GM21515 (cell line): ENCODE results near the gene ADAMTS17.

Experiments
- ATAC-seq: cut with Tn5 transposase; IDR thresholded peaks from one replicate; pipeline ENCODE4 v1.9.1; 2021; ENCODE audit not compliant: unreplicated experiment

ADAMTS17 gene

DNA sequence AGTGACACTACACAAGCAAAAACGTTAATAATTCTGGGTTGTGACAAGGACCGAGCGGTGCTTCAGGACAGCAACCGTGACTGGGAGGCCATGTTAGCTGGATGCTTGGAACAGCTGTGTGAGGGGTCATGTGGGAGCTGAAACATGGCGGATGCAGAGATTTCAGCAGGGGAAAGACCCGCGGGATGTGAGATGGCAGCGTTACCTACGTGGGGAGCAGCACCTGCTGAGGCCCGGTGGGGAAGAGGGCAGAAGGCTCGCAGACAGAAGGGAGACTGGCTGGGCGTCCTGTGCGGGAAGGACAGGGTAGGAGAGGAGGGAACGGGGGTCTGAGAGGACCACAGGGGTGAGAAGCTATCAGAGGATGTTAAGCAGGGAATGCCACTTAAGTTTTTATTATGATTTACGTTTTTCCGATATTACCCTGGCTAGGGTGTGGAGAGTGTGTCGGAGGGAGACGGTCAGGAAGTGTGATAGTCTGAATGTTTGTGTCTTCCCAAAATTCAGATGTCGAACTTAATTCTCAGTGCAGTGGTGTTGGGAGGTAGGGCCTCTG is 379.7 kb downstream of the ADAMTS17 start:
- ATAC-seq, result no peak

DNA sequence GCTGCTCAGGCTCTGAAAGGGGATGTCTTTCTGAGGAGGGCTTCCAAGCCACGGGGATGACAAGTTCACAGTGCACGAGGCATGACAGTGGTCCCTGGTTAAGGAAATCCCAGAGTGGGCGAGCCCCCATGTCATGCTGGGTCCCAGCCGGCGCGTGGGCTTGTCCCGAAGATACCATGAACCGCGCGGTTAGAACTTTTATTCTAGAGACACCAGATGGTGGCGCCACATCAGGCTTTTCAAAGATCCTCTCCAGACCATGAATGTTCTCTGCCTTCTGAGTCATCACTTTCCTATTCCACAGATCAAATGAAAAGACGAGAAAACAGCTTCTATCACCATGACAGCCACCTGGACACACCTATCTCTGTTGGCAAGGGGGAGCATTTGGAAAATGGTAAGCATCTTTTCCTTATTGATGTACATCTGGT is 380.7 kb downstream of the ADAMTS17 start:
- ATAC-seq, result no peak

DNA sequence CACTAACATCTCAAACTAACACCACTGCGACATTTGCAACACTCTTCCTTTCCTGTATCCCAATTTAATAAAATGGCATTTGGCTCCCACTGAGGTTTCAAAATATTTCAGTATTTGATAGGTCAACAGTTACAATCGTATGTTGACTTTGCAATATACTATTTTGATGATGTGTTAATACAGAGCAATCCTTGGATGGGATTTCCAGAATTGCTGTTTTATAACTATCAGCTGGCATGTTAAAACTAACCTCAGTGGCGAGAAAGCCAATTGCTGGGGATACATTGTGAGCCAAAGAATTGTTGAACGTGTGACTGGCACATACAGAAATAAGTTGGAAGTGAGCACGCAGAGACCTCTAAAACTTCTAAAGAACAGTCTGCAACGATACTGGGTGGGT is 382.4 kb downstream of the ADAMTS17 start:
- no peak for ATAC-seq

- no peak for ATAC-seq
Measured at GRCh38 chr15:99958426-99959097, 383.2 kb downstream of the ADAMTS17 start.

GRCh38 chr15:99957642-99958013 is 384.1 kb downstream of the ADAMTS17 start:
- no peak for ATAC-seq

DNA sequence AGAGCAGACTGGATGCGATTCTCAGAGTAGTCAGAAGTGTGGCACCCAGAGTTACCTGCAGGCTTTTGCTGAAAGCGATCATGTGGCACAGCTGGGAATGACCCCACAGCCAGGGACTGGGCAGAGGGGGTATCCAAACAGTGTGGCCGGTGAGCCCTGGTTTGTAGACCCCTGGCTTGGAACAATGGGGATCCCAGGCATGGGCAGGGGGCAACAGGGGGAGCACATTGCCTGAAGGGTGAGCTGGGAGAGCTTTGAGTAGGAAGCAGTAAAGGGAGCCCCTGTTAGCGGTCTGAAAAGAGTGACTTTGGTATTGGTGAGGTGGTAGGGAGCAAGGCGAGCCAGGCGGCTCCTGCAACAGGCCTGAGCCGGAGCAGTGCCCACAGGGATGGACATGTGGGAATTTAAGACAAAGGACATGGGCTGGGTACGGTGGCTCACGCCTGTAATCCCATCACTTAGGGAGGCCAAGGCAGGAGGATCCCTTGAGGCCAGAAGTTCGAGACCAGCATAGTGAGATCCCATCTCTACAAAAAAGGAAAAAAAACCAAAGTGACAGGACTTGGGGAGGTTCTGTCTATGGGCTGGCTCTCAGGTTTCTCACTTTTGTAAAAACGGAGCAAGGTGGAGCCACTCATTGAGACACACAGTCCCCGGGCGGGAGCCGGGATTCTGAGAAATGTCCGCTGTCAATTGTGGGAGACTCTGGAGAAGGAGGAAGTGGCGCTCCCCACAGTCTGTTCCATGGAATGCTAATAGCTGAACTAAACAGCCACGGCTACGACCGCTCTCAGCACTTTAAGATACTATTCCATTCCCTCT is 384.7 kb downstream of the ADAMTS17 start:
- no peak for ATAC-seq

DNA sequence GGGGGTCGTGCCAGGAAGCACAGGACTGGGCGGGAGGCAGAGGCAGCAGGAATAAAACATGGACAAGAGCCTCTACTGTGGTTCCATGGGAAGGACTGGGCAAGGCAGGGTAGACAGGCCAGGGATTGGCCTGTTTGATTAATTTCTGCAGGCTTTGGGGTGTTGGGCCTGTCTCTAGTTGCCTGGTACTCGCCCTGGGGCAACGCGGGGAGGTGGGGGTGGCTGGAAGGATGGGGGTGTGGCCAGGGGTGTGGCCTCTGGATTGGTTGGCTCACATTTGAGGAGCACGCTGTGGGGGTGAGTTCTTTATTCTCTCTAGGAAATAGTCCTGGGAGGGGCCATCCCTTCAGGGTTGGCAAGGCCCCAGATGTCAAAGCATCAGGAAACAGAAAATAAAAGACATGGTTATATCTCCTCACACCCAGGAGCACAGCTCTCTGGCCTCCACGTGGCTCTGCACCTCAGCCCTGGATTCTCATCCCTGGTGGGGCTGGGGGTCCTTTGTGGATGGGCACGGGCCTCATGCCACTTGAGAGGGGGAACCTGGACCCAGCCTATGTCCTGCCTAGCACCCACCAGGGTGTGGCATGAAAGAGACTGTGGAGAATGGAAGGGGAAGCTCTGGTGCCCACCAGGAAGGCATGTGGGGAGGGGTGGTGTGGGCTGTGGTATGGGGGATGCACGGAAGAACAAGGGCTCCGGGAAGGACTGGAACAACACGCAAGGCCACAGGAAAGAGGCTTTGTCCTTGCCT is 385.6 kb downstream of the ADAMTS17 start:
- ATAC-seq, result no peak

DNA sequence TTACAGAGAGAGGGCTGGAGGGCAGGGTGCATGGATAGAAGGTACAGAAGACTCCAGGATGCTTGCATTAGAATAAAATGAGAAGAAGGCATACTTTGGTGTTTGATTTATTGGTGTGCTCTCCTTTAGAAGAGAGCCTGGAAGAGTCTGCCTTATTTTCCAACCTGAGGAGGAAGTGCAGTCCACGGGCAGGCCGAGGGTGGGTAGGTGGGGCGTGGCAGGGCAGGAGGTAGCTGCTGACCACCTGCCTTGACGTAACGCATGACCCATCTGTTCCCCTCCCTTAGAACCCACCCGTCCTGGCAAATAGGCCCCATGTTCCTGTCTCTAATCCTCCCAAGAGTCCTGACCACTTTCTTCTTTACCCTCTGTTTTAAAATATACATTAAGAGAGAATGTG is 386.2 kb downstream of the ADAMTS17 start:
- no peak for ATAC-seq

DNA sequence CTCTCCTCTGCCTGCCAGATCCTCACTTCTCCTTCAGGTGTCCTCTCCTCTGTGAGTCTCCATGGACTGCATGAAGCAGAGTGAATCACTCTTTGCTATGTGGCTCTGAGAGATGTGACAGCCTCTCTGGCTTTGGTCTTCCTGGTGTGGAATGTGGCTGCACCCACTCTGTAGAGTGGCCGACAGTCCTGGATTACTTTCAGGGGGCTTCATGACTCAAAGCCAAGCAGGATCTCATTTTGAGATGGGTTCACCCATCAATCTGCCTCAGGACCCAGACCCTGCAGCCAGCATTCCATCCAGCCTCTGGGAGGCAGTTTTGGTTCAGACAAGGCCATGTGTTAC is 386.6 kb downstream of the ADAMTS17 start:
- ATAC-seq, result no peak

DNA sequence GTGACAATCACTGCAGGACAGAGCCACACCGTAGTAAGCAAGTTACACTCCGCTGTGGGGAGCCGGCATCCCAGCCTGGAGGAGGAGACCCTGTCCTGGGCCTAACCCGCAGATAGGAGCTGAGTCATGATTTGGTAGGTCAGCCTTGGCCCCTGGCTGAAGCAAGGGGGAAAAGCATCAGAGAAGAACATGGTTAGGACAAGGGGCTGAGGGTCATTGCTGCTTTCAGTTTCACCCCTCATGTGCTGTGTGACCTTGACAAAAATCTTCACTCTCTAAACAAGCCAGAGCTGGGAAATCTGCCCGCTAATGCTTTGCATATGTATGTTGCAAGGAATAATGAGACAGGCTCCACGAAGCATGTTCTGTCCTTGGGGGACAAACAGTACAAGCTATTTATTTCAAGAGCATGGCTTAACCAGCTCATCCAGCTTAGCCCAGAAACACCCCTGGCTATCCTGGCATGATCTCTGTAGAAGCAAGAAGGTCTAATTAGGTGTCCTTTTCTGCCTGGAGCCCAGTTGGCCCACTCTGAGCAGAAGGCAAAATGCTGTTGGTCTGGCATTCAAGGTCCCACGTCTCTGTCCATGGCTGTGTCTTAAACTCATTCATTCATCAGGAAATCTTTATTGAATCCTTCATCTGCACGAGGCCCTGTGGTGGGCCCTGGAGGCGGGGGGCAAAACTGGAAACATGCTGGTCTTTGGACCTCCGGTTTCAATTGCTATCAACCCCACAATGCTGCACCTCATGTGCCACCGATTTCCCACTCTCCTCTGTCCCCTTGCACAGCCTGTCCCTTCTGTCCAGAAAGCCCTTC is 387.2 kb downstream of the ADAMTS17 start:
- no peak for ATAC-seq

DNA sequence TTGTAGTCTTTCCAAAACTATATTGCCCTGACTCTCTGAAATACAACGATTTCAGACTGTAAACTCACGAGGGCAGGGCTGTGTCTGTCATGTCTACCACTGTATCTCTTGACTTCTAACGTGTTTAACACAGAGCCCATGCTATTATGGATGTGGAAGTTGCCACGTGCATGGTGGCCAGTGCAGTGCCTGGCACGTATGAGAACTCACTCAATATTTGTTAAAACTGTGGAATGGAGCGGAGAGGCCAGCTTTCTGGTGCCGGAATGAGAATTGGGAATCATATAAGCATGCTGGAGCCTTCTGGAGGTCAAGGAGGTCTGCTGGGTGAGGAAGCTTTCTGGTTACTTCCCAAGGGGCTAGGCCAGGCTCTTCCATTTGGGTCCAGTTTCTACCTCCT is 387.9 kb downstream of the ADAMTS17 start:
- ATAC-seq, result no peak

DNA sequence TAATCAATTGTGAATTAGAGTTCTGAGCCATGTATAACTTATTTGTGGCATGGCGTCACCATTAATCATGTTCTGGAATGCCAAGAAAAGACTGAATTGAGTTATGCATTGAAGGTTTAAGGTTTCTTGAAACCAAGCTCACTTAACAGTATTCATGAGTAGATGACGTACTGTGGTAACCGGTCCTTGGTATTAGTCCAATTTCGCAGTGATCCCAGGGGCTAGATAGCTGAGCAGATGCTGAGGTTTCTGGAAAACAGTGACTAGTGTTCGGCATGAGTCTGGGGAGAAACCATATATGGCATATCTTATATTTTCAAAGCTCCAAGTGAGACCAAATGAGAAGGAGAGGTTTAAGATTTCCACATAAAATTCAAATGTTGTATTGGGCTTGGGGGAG is 390.3 kb downstream of the ADAMTS17 start:
- no peak for ATAC-seq

DNA sequence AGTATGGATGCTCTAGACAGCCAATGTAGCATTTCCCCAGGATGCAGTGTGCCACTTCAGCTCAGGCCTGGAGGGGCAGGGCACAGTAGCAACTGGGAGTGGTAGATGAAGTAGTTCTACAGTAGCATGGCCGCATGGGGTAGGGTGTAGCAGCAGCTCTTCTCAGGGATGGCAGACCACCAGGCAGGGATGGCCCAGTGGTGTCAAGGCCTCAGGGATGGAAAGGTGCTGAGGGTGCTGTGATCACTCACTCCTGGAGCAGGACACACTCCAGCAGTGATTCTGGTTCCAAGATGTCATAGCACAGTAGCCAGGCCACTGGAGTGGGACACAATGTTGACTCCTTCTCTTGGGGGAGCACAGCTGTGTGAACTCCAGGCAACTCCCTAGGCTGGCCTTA is 397.6 kb downstream of the ADAMTS17 start:
- ATAC-seq, result no peak

DNA sequence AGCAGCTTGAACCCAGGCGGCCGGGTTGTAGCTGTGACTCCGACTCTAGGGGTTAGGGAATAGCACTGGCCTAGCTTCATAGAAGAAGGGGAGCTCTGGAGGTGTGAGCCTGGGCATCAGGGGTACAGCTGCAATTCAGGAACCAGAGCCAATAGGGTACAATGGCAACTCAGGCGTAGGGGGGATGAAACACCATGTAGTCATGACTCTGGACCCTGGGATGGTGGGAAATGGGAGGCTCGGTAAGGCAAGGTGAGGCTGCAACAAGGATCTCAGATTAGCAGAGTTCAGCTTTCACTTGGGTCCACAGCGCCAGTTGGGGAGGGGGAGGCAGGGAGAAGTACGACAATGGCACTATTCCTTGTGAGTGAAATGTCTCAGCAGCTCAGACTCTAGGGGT is 398.3 kb downstream of the ADAMTS17 start:
- no peak for ATAC-seq

GRCh38 chr15:99932676-99933402 is 408.9 kb downstream of the ADAMTS17 start:
- ATAC-seq, result no peak

DNA sequence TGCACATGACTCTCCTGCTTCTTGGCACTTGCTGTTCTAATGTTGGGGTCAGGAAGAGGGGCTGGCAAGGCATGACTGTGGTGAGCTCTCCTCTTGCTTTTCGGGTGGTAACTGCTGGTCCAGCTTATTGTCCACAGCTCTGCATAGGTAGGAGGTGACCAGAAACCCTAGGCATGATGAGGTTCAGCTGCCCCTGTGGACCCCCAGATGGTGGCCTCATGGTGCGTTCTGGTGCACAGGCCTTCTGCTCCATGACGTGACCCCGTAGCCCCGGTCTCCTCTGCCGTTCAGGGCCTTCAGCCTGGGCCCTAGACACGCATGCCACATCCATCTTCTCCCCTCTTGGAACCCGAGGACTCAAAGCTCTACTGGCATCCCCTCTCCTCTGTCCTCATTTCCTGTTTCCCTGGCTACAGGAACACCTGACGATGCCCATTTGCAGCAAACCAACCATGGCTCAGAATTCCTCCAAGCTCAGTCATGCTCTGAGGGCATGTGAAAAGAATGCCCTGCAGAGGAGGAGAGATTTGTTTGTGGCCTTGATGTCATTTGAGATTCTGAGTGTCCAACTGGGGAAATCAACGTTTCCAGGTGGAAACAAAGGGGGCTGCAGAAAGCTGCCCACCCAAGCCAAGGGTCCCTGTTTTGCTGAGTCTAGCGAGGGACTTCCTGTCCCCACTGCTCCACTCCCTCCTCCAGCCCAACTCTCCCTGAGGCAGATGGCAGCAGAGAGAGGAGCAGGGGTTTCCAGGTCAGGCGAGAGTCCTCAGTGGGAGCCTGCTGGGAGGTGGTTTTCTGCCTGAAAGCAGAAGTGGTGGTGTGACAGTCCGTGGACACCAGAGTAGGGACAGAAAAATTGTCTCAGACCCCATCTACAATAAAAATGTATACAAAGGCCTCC is 409.8 kb downstream of the ADAMTS17 start:
- no peak for ATAC-seq

- ATAC-seq, result no peak
Measured at GRCh38 chr15:99930696-99931095, 411.1 kb downstream of the ADAMTS17 start.

DNA sequence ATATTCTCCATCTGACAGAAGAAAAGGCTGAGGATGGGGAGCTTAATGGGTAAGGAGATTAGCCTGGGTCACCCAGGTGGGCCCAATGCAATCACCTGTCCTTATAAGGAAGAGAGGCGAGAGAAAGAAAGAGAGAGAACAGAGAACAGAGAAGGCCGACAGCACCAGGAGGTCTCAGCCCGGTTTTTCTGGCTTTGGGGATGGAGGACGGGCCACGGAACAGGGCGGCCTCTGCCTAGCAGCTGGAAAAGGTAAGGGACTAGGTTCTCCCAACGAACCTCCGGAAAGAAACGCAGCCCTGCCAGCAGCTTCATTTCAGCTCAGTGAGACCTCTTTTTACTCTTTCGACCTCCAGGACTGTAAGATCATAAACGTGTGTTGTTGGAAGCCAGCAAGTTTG is 412.5 kb downstream of the ADAMTS17 start:
- ATAC-seq, result no peak

DNA sequence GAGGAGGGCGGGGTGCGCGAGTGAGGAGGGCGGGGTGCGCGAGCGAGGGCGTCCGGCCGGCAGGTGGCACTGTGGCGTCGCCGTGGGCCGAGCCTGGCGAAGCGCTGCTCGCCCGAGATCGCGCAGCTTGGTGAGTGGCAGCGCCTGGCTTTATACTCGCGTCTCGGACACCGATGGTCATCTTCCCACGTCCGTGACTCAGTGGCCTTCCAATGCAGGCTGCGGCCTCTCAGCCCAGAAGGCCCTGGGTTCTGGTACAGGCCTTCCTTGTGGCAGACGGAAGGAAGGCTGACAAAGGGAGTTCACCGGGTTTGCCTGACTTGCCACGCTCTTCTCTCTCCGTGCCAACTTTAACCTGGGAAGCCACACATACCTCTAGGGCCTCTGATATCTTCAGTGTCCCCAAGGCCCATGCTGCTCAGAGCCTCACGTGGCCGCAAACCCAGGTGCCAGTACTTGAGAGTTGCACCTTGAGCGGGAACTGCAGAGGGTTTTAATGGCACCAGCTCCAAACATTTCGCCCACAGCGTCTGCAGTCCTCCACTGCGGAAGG is 413.3 kb downstream of the ADAMTS17 start:
- peak; percentile 90 for ATAC-seq
